T-helper 2 cell (primary cell): ENCODE data around the gene KRTAP5-11.
"Not testable (repeated sequence)": the region's sequence is repeated elsewhere in the genome, so short reads cannot be mapped to it uniquely, and the experiment has no call there.

ENCODE experiments used
- DNase-seq, 5 experiments: peaks; one replicate each; pipeline versions ENCODE4 v3.0.0 to v3.0.0-alpha.2; 2012 to 2022
- total RNA-seq, 2 donors: gene quantifications; one replicate each; lab custom pipeline; 2026; lab: John Stamatoyannopoulos, UW

The KRTAP5-11 gene, protein sequence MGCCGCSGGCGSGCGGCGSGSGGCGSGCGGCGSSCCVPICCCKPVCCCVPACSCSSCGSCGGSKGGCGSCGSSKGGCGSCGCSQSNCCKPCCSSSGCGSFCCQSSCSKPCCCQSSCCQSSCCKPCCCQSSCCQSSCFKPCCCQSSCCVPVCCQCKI
- total RNA-seq = 0 reads per million in 2 donors

GRCh38 chr11:71582309-71582895, at the start of gene KRTAP5-11:
Gene KRTAP5-11, minus strand, starts transcription at chr11:71582875. Its CDS starts 38 bp downstream, at chr11:71582837.
- no peak for DNase-seq

DNA sequence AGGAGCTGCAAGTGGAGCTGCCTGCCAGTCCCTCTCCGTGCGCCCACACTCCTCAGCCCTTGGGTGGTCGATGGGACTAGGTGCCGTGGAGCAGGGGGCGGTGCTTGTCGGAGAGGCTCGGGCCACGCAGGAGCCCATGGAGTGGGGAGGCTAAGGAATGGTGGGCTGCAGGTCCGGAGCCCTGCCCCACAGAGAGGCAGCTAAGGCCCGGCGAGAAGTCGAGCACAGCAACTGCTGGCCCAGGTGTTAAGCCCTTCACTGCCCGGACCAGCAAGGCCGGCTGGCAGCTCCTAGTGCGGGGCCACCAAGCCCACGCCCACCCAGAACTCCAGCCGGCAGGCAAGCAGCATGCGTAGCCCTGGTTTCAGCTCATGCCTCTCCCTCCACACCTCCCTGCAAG, 48.9 kb upstream of the KRTAP5-11 start:
- DNase-seq = not testable (repeated sequence)

GRCh38 chr11:71630071-71630470, 47.4 kb upstream of the KRTAP5-11 start:
- DNase-seq = peak in 1 of 5 experiments; percentile 26

GRCh38 chr11:71628943-71629342, 46.3 kb upstream of the KRTAP5-11 start:
- DNase-seq = not testable (repeated sequence)

DNA sequence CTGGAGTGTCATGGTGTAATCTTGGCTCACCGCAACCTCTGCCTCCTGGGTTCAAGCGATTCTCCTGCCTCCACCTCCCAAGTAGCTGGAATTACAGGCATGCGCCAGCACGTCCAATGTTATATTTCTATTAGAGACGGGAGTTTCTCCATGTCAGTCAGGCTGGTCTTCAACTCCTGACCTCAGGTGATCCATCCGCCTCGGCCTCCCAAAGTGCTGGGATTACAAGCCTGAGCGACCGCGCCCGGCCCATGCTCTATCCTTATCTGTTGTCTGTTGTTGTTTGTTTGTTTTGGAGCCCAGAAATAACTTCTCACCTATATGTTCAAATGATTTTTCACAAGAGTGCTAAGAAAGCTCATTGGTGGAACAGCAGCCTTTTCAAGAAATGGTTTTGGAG, 40.6 kb upstream of the KRTAP5-11 start:
- DNase-seq = not testable (repeated sequence)

DNA sequence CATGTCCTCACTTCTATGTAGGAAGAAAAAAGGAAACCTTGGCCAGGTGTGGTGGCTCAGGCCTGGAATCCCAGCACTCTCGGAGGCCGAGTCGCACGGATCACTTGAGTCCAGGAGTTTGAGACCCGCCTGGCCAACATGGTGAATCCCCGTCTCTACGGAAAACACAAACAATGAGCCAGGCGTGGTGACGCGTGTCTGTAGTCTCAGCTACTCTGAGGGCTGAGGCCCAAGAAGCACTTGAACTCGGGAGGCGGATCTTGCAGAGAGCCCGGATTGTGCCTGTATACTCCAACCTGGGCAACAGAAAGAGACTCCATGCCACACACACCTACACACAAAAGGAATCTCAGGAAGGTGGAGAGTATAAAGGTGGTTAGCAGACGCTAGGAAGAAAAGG, 39.9 kb upstream of the KRTAP5-11 start:
- not testable (repeated sequence) for DNase-seq

DNA sequence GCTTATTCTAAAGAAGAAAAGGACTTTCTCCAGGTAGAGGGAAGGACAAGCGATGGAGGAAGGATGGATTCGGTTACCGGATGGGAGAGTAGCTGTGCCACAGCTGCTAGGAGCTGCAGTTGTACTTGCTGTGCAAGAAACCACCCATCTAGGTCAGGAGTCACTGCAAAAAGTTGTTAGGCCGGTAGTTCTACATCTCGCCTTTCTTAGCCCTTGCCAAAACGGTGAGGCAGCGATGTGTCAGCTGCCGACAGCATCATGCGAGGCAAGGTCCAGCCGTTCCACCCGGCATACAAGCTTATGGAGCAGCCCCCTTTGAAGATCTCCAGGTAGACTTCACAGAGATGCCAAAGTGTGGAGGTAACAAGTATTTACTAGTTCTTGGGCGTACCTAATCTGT, 32.3 kb upstream of the KRTAP5-11 start:
- not testable (repeated sequence) for DNase-seq

GRCh38 chr11:71614366-71614917, 31.8 kb upstream of the KRTAP5-11 start:
- DNase-seq = not testable (repeated sequence)

DNA sequence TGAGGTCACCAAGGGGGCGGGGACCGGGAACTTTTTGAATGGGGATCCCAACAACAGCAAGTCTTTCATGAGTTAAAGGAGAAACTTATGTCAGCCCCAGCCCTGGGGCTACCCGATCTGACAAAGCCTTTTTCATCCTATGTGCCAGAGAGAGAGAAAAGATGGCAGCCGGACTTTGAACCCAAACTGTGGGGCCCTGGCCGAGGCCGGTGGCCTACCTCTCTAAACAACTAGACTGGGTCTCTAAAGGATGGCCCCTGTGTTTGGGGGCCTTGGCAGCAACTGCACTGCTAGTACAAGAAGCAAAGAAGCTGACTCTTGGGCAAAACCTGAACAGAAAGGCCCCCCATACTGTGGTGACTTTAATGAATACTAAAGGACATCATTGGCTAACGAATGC, 31.3 kb upstream of the KRTAP5-11 start:
- DNase-seq = not testable (repeated sequence)

- not testable (repeated sequence) for DNase-seq
Observed at GRCh38 chr11:71611218-71611910, 28.7 kb upstream of the KRTAP5-11 start.

GRCh38 chr11:71608272-71608671, 25.6 kb upstream of the KRTAP5-11 start:
- not testable (repeated sequence) for DNase-seq

DNA sequence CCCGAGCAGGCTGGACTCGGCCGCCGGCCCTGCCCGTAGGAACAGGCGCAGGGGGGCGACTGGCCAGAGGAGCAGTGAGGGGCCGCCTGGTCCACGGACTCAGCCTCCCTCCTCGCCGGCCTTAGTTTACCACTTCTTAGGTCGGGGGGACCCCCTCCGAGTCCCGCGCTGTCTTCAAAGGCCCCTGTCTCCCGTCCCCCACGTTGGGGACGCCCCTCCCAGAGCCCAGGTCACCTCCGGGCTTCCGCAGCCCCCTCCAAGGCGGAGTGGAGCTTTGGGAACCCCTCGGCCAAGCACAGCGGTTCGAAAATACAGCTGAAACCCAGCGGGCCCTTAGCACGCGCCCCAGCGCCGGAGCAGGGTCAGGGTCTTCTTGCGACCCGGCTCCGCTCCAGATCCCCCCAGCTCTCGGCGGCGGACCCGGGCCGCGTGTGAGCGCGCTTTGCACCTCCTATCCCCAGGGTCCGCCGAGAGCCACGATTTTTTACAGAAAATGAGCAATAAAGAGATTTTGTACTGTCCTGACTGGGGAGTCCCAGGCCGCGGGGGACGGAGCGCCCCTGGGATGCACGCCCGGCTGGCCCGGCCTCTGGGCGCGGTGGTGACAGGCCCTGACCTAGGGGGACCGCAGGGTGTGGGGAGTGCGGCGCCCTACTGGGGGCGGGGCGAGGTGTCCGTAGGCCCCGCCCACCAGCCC, 25.0 kb upstream of the KRTAP5-11 start:
- DNase-seq = not testable (repeated sequence)

GRCh38 chr11:71606853-71607519, 24.3 kb upstream of the KRTAP5-11 start:
- DNase-seq = not testable (repeated sequence)

DNA sequence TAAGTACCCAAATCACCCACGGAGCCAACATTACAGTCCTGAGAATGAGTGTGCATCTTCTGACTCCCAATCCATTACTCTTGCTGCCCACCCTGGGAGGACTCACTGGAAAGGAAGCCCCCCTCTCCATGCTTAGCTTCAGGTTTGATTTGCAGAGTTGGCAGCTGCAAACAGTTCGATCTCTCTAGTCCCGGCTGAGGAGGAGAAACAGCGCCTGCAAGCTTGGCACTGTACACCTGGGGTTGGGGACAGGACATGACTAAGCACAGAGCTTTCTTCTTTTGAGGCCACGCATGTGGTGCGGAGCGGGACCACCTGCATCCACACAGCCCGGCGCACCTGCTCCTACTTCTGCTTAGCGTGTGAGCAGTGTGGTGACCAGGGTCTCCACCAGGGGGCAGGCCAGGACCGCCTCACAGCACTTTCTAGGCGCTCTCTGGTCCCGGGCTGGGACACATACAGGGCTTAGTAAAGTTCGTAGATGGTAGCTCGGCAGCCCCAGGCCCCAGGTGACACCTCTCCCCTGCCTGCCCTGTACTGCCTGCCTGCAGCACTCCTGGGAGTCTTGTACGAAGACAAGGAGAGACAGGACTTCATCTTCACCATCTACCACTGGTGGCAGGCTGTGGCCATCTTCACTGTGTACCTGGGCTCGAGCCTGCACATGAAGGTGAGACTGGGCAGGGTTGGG, 22.3 kb upstream of the KRTAP5-11 start:
- not testable (repeated sequence) for DNase-seq

DNA sequence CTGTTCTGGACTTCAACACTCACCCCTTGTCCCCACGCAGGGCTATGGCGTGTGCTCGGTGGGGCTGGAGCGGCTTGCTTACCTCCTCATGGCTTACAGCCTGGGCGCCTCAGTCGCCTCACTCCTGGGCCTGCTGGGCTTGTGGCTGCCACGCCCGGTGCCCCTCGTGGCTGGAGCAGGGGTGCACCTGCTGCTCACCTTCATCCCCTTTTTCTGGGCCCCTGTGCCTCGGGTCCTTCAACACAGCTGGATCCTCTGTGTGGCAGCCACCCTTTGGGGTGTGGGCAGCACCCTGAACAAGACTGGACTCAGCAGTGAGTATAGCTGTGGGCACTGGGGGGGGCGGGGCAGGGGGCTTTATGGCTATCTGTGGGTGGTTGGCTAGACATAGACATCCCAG, 20.5 kb upstream of the KRTAP5-11 start:
- not testable (repeated sequence) for DNase-seq

DNA sequence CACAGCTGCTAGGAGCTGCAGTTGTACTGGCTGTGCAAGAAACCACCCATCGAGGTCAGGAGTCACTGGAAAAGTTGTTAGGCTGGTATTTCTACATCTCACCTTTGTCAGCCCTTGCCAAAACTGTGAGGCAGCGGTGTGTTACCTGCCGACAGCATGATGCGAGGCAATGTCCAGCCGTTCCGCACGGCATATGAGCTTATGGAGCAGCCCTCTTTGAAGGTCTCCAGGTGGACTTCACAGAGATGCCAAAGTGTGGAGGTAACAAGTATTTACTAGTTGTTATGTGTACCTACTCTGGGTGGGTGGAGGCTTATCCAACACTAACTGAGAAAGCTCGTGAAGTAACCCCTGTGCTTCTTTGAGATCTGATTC, 6.9 kb upstream of the KRTAP5-11 start:
- not testable (repeated sequence) for DNase-seq

DNA sequence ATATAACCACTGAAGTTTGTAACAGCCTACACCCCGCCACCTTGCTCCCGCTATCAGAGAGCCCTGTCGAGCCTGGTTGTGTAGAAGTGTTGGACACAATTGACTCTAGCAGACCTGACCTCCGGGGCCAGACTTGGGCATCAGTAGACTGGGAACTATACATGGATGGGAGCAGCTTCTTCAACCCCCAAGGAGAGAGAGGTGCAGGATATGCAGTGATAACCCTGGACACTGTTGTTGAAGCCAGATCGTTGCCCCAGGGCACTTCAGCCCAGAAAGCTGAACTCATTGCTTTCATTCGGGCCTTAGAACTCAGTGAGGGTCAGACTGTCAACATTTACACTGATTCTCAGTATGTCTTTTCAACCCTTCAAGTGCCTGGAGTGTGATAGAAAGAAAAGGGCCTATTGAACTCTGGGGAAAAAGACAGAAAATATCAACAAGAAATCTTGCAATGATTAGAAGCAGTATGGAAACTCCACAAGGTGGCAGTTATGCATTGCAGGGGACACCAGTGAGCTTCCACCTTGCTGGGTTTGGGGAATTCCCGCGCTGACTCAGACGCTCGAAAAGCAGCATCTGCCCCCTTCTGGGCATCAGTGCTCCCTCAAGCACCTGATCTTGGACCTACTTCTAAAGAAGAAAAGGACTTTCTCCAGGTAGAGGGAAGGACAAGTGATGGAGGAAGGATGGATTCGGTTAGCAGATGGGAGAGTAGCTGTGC, 6.3 kb upstream of the KRTAP5-11 start:
- peak in 2 of 5 experiments; percentile 42 to 53 for DNase-seq

GRCh38 chr11:71588314-71588713, 5.6 kb upstream of the KRTAP5-11 start:
- DNase-seq = not testable (repeated sequence)

DNA sequence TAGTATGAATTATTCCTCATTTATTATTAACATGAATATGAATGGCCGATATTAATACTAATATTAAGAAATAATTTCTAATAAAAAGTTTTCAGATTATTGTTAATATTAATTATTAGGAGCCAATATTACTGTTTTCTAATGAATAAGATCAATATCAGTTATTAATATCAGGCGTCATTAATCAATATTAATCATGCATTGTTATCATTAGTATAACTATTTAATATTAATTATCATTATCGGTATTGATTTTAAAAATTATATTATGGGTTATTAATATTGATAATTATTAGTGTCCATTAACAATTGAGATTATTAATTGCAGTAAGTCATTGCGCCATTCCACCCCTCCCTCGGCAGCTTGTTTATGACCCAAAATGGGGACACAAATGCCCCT, 3.0 kb upstream of the KRTAP5-11 start:
- not testable (repeated sequence) for DNase-seq

DNA sequence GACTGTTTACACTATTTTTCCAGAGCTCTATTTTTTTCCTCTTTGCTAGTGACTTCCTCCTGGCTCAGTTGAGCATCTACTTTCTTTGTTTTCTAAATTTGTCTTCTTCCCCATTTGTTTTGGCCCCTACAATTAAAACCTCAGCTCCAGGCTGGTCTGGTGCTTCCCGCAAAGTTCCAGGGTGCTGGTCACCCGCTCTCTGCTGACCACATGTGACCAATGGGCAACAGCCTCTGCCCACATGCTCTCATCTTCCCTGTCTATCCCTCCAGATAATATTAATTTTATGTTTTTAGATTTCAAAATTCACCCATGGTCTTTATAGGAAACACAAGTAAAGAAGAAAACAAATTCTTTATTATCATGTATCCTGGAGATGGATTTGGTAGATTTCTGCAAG, 294 bp upstream of the KRTAP5-11 start:
- DNase-seq = not testable (repeated sequence)

DNA sequence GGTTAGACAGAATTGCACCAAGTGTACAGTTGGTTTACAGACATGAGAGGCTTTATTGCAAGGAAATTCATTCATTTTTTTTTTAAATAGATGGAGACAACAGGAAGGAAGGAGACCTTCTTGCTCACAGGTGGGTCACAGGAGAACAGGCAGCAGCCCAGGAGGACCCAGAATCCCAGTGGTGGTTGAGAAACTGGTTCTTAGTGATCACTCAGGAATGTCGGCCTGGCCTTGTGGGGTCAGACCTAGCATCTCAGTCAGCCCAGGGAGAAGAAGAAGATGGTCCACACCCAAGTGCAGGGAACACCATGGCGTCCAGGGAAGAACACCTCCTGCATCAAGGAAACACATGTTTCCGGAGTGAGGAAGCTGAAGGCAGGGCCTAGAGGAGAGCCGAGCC, 849 bp downstream of the KRTAP5-11 start:
- no peak for DNase-seq
